OCI-LY3 (cell line): ENCODE results near the gene NAA11.

Source experiments
- EZH2phosphoT487 ChIP-seq: fragments of 200-600 bp; shearing (Covaris generic); IDR thresholded peaks from 2 replicates; pipeline ENCODE4 v1.6.1; 2018; ENCODE audit warnings: antibody characterized with exemption, mixed run types, low read depth
- TF ChIP-seq, protein P1 (sequence below): fragments of 200-600, 300-600 bp; sonication (generic); IDR thresholded peaks from 2 replicates; pipeline ENCODE4 v1.5.1; 2014; ENCODE audit warnings: antibody characterized with exemption, low read length, low read depth

GRCh38 chr4:79267671-79268070 lies 58.2 kb downstream of the NAA11 start:
- TF ChIP-seq, protein P1, sequence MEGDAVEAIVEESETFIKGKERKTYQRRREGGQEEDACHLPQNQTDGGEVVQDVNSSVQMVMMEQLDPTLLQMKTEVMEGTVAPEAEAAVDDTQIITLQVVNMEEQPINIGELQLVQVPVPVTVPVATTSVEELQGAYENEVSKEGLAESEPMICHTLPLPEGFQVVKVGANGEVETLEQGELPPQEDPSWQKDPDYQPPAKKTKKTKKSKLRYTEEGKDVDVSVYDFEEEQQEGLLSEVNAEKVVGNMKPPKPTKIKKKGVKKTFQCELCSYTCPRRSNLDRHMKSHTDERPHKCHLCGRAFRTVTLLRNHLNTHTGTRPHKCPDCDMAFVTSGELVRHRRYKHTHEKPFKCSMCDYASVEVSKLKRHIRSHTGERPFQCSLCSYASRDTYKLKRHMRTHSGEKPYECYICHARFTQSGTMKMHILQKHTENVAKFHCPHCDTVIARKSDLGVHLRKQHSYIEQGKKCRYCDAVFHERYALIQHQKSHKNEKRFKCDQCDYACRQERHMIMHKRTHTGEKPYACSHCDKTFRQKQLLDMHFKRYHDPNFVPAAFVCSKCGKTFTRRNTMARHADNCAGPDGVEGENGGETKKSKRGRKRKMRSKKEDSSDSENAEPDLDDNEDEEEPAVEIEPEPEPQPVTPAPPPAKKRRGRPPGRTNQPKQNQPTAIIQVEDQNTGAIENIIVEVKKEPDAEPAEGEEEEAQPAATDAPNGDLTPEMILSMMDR = no peak
- TF ChIP-seq EZH2phosphoT487 = no peak
